ENCODE results near the gene TXNL4A. TPM values are rescaled to one million over a fixed set of nuclear protein-coding genes. Genes with fewer than 3 reads are reported as not detected.

TXNL4A gene
- total RNA-seq, 1 experiment from 2014 or later, result 178 TPM

GRCh38 chr18:79987566-79987965, 797 bp downstream of the TXNL4A start (continued):
- TF ChIP-seq CTCF (IDR thresholded peaks at IDR 0.05 in 2 of 3, conservative IDR thresholded peaks at IDR 0.05 in 1 of 3; ENCODE audit: borderline replicate concordance in 1 of 3, insufficient read depth in 1 of 3, low read depth in 2 of 3, low read length in 2 of 3), result no peak
- no peak for TF ChIP-seq EZH2 (IDR thresholded peaks at IDR 0.05)
- no peak for TF ChIP-seq ZNF274 (IDR thresholded peaks at IDR 0.05; ENCODE audit: low read depth, low read length)

GRCh38 chr18:79986726-79987125, 1.6 kb downstream of the TXNL4A start:
- H3K9ac ChIP-seq (ENCODE audit: low read length), result peak overlapping the region; percentile 97
- no peaks in the 10 kb centered on the region for H3K9me3 ChIP-seq (ENCODE audit: control insufficient read depth in 1 of 2, insufficient read depth in 1 of 2, low read depth in 1 of 2, low read length in 2 of 2)
- H3K4me2 ChIP-seq (ENCODE audit: low read length), result peak overlapping the region; percentile 78
- TF ChIP-seq ZBTB33 (IDR thresholded peaks at IDR 0.05; ENCODE audit: extremely low read depth, insufficient replicate concordance, low read length) (no peak), RAD21 (IDR thresholded peaks at IDR 0.05; ENCODE audit: low read depth) (no peak), FOSL1 (IDR thresholded peaks at IDR 0.05; ENCODE audit: low read depth) (no peak), EZH2phosphoT487 (IDR thresholded peaks at IDR 0.05; ENCODE audit: borderline replicate concordance) (no peak), JUND (IDR thresholded peaks at IDR 0.05) (no peak), ATF3 (IDR thresholded peaks at IDR 0.05) (no peak), TCF7L2 (IDR thresholded peaks at IDR 0.05; ENCODE audit: borderline replicate concordance, extremely low read depth, insufficient read depth, insufficient read length) (no peak)
- TF ChIP-seq, protein P1, sequence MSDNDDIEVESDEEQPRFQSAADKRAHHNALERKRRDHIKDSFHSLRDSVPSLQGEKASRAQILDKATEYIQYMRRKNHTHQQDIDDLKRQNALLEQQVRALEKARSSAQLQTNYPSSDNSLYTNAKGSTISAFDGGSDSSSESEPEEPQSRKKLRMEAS (IDR thresholded peaks at IDR 0.05), result no peak
- no peak for ATAC-seq
- ChIA-PET POLR2A (interaction anchor here (1.1 to 3.4 kb wide), 2 partner anchors 11 to 47 kb away, joined by 3 to 16 read pairs; partner anchors contain the start of gene RBFA), RAD21 (ENCODE audit: low non-redundant PET in 1 of 2, low total read pairs in 2 of 2, uncharacterized antibody in 2 of 2, unreplicated experiment in 2 of 2) (no interaction called here), CTCF (no interaction called here)
- H4K20me1 ChIP-seq (ENCODE audit: insufficient read depth), result peaks cover 46% of the 10 kb centered on the region; the same call in 1 of the 2 replicates
- H3K4me1 ChIP-seq (ENCODE audit: control insufficient read depth in 1 of 2, insufficient read depth in 2 of 2, low read length in 2 of 2), result peaks cover 8 to 37% of the 10 kb centered on the region in 2 experiments
- H3K9me2 ChIP-seq (ENCODE audit: insufficient read depth), result no peaks in the 10 kb centered on the region
- H3K4me3 ChIP-seq (replicated peaks in 1 of 2; ENCODE audit: low read depth in 1 of 2, low read length in 2 of 2), result peak overlapping the region; percentile 59 to 83
- H2AFZ ChIP-seq (ENCODE audit: low read depth, low read length, poor library complexity, severe bottlenecking), result no peak overlapping the region
- H3K79me2 ChIP-seq (ENCODE audit: insufficient read depth, low read length), result peaks cover 66% of the 10 kb centered on the region
- H3K27ac ChIP-seq (ENCODE audit: low read depth, low read length), result no peak overlapping the region; the same call in 1 of the 2 replicates
- no peaks in the 10 kb centered on the region for H3K27me3 ChIP-seq (ENCODE audit: insufficient read depth, low read length)
- no TSS peak for BruUV-seq (replicated peaks)
- peaks cover 12 to 22% of the 10 kb centered on the region in 2 experiments; a peak in 3 of 4 replicates for H3K36me3 ChIP-seq (ENCODE audit: control insufficient read depth in 1 of 2, insufficient read depth in 2 of 2, low read length in 2 of 2)
- intact Hi-C loops (cut with micrococcal nuclease), result loop anchor here (10.0 kb wide), 1 partner anchor 128 kb away; no protein-coding TSS in a partner anchor
- no peak for DNase-seq (ENCODE audit: low read depth, low spot score)
